ENCODE data around the gene EYA2.
A peak's percentile ranks its signal among the peaks of the same experiment; 100 is the strongest.
"Not testable (repeated sequence)": the region's sequence is repeated elsewhere in the genome, so short reads cannot be mapped to it uniquely, and the experiment has no call there.

The EYA2 gene

GRCh38 chr20:47204850-47205122, 310.1 kb downstream of the EYA2 start:
- DNase-seq (ENCODE audit: low read depth), result not testable (repeated sequence)

- peak; percentile 83 for DNase-seq (ENCODE audit: low read depth)
Observed at GRCh38 chr20:47205577-47206123, 311.0 kb downstream of the EYA2 start.

GRCh38 chr20:47206552-47206951, 311.9 kb downstream of the EYA2 start:
- DNase-seq (ENCODE audit: low read depth), result not testable (repeated sequence)

GRCh38 chr20:47206962-47207641, 312.5 kb downstream of the EYA2 start:
- no peak for DNase-seq (ENCODE audit: low read depth)

- no peak for DNase-seq (ENCODE audit: low read depth)
Observed at GRCh38 chr20:47208534-47209174, 314.0 kb downstream of the EYA2 start.

- no peak for DNase-seq (ENCODE audit: low read depth)
Observed at GRCh38 chr20:47209982-47210381, 315.3 kb downstream of the EYA2 start.

GRCh38 chr20:47210470-47210869, 315.8 kb downstream of the EYA2 start:
- DNase-seq (ENCODE audit: low read depth), result no peak

GRCh38 chr20:47211036-47211435, 316.4 kb downstream of the EYA2 start:
- no peak for DNase-seq (ENCODE audit: low read depth)

- DNase-seq (ENCODE audit: low read depth), result no peak
Observed at GRCh38 chr20:47212606-47213207, 318.1 kb downstream of the EYA2 start.

GRCh38 chr20:47213966-47214365, 319.3 kb downstream of the EYA2 start:
- DNase-seq (ENCODE audit: low read depth), result no peak

GRCh38 chr20:47215653-47216397, 321.2 kb downstream of the EYA2 start:
- DNase-seq (ENCODE audit: low read depth), result no peak

GRCh38 chr20:47216819-47217410, 322.3 kb downstream of the EYA2 start:
- DNase-seq (ENCODE audit: low read depth), result no peak

GRCh38 chr20:47217482-47218446, 323.1 kb downstream of the EYA2 start:
- no peak for DNase-seq (ENCODE audit: low read depth)

GRCh38 chr20:47220161-47220582, 325.5 kb downstream of the EYA2 start:
- DNase-seq (ENCODE audit: low read depth), result no peak

GRCh38 chr20:47221036-47221625, 326.5 kb downstream of the EYA2 start:
- DNase-seq (ENCODE audit: low read depth), result no peak

- DNase-seq (ENCODE audit: low read depth), result no peak
Observed at GRCh38 chr20:47222468-47223119, 328.0 kb downstream of the EYA2 start.

- no peak for DNase-seq (ENCODE audit: low read depth)
Observed at GRCh38 chr20:47223896-47224295, 329.3 kb downstream of the EYA2 start.

- DNase-seq (ENCODE audit: low read depth), result no peak
Observed at GRCh38 chr20:47224300-47224791, 329.7 kb downstream of the EYA2 start.

GRCh38 chr20:47224857-47225256, 330.2 kb downstream of the EYA2 start:
- DNase-seq (ENCODE audit: low read depth), result no peak

GRCh38 chr20:47225458-47225857, 330.8 kb downstream of the EYA2 start:
- no peak for DNase-seq (ENCODE audit: low read depth)

Measured in fibroblast of the conjunctiva (primary cell).